ENCODE data around the gene PTK6. TPM values are rescaled to one million over a fixed set of nuclear protein-coding genes. Genes with fewer than 3 reads are reported as not detected.

Gene PTK6
- total and polyA plus RNA-seq, 2 of the 13 experiments (the other 11 are each of a cell fraction or from before 2014, with no cell fraction given), result 0.08 TPM; not detected in 1

- TF ChIP-seq IRF2 (CRISPR knock-in tag; IDR thresholded peaks at IDR 0.05) (no peak), JDP2 (CRISPR knock-in tag; IDR thresholded peaks at IDR 0.05; ENCODE audit: borderline replicate concordance) (no peak), EHMT2 (IDR thresholded peaks at IDR 0.05; ENCODE audit: borderline replicate concordance, low read depth, low read length) (no peak), TAF15 (IDR thresholded peaks at IDR 0.05; ENCODE audit: low read depth, low read length, poor library complexity, severe bottlenecking) (peak; percentile 23), ZNF776 (CRISPR knock-in tag; IDR thresholded peaks at IDR 0.05) (no peak), TGIF2 (CRISPR knock-in tag; IDR thresholded peaks at IDR 0.05) (no peak), ZNF777 (CRISPR knock-in tag; IDR thresholded peaks at IDR 0.05) (no peak), ZNF576 (CRISPR knock-in tag; IDR thresholded peaks at IDR 0.05) (no peak), ZEB1 (IDR thresholded peaks at IDR 0.05; ENCODE audit: insufficient replicate concordance, low read depth) (peak; percentile 58), MXD1 (CRISPR knock-in tag; IDR thresholded peaks at IDR 0.05) (peak; percentile 15; the same call in 1 of the 2 replicates), NFKB2 (CRISPR knock-in tag; IDR thresholded peaks at IDR 0.05; ENCODE audit: borderline replicate concordance) (0 out of 2 replicates have a peak, but pooled peaks have one; percentile 26), MIER3 (CRISPR knock-in tag; IDR thresholded peaks at IDR 0.05; ENCODE audit: borderline replicate concordance) (no peak), ELK4 (CRISPR knock-in tag; IDR thresholded peaks at IDR 0.05; ENCODE audit: borderline replicate concordance) (no peak), PAX8 (CRISPR knock-in tag; IDR thresholded peaks at IDR 0.05; ENCODE audit: borderline replicate concordance) (no peak), POLR2AphosphoS2 (IDR thresholded peaks at IDR 0.05; ENCODE audit: low read depth, low read length) (no peak), NR3C1 (CRISPR knock-in tag; IDR thresholded peaks at IDR 0.05) (no peak), ZNF784 (CRISPR knock-in tag; IDR thresholded peaks at IDR 0.05; ENCODE audit: borderline replicate concordance) (no peak), ARID5B (CRISPR knock-in tag; IDR thresholded peaks at IDR 0.05) (no peak), SKI (IDR thresholded peaks at IDR 0.05; ENCODE audit: partially characterized antibody) (no peak), MED8 (CRISPR knock-in tag; IDR thresholded peaks at IDR 0.05; ENCODE audit: insufficient replicate concordance) (peak; percentile 11), SRSF1 (optimal IDR thresholded peaks at IDR 0.05; ENCODE audit: low read depth, low read length) (no peak), ELF4 (CRISPR knock-in tag; IDR thresholded peaks at IDR 0.05; ENCODE audit: borderline replicate concordance) (no peak), ZNF546 (CRISPR knock-in tag; conservative IDR thresholded peaks at IDR 0.05) (no peak), ZNF557 (CRISPR knock-in tag; IDR thresholded peaks at IDR 0.05) (no peak)
Observed at GRCh38 chr20:63536241-63536977, 767 bp downstream of the PTK6 start (continued).

All from HepG2 (cell line).